GM19238 (cell line): ENCODE data around the gene PRKRIP1.
"Not testable (repeated sequence)": the region's sequence is repeated elsewhere in the genome, so short reads cannot be mapped to it uniquely, and the experiment has no call there.

Source experiments
- DNase-seq: peaks from one replicate; pipeline ENCODE4 v3.0.0; 2011; ENCODE audit warnings: low spot score; ENCODE audit not compliant: insufficient read length

The PRKRIP1 gene

DNA sequence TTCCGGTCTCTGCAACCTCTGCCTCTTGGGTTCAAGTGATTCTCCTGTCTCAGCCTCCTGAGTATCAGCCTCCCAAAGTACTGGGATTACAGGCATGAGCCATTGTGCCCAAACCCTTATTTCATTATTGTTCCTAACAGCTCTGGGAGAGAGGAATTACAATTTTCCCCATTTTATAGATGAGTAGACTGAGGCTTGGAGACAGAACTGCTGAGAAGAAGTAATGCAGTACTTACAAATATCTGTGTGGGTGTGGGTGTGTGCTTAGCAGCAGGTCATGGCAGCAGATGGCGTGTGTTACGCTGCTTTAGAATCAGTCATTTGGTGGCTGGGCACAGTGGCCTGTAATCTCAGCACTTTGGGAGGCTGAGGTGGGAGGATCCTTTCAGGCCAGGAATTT, 7.4 kb downstream of the PRKRIP1 start:
- DNase-seq: no peak

DNA sequence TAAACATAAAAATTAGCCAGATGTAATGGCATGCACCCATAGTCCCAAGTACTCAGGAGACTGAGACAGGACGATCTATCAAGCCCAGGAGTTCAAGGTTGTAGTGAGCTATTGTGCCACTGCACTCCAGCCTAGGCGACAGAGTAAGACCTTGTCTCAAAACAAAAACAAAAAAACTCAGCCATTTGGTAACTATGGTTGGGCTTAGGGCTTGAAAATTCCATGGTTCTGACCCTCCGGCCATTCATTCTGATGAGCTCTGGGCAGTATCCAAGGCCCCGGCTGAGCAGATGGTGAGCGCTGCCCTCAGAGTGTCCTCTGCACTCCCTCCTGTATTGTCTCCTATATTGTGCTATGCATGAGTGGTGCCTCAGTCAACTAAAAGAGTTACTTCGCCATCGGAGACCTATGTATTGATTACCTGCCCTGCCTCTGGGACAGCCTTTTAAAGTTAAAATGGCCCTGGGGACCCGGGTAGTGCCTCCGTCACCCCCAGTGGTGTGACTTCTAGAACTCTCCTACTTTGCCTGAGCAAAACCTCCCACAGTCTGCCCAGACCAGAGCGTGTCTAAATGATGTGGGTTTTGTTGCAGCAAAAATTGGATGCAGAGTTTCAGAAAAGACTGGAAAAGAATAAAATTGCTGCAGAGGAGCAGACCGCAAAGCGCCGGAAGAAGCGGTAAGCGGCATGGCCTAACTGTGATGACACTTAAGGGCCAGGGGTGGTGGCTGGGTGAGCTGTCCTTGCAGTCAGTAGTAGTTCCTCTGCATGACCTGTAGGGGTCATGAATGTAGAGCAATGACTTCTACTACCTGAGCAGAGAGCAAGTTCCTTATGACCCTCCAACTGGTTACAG, 8.1 kb downstream of the PRKRIP1 start:
- DNase-seq: peak; percentile 67

DNA sequence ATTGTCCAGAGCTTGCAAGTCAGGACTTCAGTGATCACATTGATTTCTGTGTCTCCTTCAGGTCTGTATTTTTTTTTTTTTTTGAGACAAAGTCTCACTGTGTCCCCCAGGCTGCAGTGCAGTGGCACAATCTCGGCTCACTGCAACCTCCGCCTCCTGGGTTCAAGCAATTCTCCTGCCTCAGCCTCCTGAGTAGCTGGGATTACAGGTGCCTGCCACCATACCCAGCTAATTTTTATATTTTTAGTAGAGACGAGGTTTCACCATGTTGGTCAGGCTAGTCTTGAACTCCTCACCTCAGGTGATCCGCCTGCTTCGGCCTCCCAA, 8.7 kb downstream of the PRKRIP1 start:
- DNase-seq: not testable (repeated sequence)

DNA sequence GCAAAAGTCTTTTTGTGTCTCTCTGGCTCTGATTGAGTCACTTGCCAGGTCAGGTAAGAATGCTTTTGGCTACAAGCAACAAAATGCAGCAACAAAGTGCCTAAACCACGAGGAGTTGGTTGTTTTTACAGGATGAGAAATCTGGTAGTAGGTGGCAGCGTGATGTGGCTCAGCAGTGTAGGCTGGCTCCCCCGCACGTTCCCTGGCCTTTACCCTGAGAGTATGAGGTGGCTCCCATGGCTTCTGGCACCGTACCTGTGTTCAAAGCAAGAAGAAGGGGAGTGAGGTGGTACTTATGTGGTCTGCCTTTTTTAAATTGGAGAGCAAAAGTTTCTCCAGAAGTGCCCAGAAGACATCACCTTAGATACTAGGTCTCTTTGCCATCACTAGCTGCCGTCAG, 11.7 kb downstream of the PRKRIP1 start:
- no peak for DNase-seq

DNA sequence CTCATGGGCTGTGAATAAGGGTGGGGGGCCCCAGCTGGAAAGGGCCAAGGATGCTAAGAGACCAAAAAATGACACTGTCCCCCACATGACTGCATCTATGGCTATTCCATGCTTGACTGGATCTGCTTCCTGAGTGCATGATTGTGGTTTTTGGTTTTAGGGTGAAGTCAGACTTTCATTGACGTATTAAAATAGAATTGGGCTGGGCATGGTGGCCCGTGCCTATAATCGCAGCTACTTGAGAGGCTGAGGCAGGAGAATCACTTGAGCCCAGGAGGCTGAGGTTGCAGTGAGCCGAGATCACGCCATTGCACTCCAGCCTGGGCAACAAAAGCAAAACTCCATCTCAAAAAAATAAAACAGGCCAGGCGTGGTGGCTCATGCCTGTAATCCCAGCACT, 12.4 kb downstream of the PRKRIP1 start:
- DNase-seq: not testable (repeated sequence)

DNA sequence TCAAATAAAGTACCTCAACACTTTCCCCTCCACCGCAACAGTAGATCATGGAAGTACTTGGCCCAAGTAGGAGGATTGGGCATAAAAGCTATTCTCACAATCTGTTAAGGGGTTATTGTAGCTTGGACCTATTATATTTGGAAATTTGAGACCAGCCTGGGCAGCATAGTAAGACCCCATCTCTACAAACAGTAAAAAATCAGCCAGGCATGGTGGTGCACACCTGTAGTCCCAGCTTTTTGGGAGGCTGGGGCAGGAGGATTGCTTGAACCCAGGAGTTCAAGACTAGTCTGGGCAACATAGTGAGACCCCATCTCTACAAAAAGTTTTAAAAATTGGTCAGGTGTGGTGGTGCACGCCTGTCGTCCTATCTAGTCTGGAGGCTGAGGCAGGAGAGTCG, 13.2 kb downstream of the PRKRIP1 start:
- no peak for DNase-seq

DNA sequence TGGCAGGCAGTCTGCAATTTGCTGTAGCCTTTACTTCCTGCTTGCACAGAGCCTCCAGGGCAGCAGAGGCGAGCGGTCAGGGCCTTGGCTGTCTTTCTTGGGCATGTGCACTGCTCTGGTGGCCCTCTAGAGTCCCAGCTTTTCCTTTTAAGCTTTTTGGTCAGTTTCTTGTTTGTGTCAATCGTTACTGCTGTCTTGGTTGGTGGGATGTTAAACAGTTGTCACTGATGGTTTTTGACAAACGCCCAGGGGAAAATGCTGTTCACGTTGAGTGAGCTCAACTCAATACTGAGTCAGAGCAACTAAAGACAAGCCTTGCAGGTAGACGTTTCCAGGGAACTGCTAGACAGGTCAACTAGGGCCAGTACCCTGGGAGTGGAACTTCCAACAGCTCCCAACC, 14.0 kb downstream of the PRKRIP1 start:
- no peak for DNase-seq

DNA sequence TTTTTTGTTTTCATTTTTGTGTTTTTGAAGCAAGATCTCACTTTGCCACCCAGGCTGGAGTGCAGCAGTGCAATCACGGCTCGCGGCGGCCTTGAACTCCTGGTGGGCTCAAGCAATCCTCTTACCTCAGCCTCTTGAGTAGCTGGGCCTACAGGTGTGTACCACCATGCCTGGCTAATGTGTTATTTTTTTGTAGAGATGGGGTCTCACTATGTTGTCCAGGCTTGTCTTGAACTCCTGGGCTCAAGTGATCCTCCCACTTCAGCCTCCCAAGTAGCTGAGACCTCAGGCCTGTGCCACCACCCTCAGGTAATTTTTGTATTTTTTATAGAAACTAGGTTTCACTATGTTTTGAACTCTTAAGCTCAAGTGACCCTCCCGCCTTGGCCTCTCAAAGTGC, 14.8 kb downstream of the PRKRIP1 start:
- DNase-seq: no peak

DNA sequence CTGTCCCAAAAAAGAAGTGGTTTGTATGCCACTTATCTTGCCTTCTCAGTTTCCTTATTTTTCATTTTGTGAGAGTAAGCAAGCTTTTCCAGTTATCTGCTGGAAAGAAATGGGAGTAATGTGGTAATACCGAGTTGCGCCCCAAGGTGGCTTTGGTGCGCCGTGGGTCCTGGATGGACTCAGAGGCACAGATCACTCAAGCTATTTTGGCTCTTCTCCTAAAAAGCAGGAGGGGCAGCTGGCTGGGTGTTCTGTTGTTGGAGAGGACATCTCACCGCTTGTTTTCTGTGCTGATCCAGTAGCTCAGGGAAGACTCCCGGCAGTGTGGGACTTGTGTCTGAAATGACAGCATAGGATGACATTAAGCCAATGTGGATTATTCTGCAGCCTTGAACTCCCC, 16.4 kb downstream of the PRKRIP1 start:
- no peak for DNase-seq

DNA sequence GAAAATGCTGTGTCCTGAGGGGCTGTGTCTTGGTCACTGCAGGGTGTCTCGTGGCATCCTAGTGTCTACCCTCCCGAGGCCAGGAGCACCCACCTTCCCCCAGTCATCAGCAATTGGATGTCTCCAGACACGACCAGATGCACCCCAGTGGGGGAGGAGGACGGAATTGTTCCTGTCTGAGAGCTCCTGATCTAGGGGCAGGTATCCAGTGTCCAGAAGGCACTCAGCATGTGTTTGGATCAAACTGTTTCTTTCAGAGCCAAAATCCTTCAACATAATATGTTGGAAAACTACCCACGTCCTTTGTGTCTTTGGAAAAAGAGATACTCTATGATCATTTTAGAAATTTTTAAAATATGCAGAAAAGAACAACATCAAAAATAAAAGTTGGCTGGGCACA, 16.9 kb downstream of the PRKRIP1 start:
- no peak for DNase-seq

DNA sequence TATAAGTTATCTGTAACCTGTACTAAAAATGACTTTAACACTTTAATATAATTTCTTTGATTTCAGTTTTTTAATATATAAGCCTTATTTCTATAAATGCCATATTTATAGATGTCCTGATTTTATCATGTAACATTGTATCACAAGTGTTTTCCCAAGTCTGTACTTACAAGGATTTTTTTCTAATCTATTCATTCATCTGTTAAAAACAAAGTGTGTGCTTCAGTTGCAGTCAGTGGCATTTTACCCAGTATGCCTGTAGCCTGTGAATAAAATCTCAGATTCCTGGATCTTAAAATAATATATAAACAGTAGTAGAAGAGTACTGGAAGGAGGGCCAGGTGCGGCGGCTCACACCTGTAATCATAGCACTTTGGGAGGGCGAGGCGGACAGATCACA, 17.4 kb downstream of the PRKRIP1 start:
- DNase-seq: no peak

DNA sequence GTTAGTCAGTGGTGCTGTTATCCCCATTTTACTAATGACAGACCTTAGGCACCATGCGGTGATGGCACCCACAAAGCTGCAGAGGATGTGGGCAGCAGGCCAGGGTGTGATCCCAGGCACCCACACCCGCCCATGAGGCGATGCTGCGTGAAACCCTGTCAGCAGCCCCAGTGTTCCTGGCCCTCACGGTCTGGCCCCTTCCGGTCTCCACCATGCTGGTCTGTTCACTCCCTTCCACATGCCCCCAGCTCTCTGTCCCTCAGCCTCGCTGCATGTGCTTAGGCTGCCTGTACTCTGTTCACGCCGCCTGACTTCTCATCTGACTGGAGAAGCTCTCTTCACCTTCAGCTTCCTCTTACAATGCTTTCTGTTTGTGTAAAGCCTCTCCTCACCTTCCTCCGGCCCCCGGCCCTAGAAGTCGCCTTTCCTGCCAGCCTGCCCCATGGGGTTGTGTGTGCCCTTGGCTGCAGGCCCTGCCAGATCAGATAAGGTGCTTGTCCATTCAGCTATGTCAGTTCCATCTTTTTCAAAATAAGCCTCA, 19.6 kb downstream of the PRKRIP1 start:
- peak; percentile 37 for DNase-seq

DNA sequence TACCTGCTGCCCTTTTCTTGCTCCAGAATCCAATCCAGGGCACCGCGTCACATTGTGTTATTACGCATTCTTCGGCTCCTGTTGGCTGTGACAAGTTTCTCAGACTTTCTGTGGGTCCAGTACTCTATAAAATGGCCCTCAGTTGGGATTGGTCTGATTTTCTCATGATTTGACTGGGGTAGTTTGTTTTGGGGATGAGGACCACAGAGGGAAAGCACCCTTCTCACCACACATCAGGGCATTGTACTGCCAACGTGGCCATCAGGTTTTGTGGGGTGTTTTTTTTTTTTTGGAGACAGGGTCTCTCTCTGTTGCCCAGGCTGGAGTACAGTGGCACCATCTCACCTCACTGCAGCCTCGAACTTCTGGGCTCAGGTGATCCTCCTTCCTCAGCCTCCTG, 20.2 kb downstream of the PRKRIP1 start:
- no peak for DNase-seq

DNA sequence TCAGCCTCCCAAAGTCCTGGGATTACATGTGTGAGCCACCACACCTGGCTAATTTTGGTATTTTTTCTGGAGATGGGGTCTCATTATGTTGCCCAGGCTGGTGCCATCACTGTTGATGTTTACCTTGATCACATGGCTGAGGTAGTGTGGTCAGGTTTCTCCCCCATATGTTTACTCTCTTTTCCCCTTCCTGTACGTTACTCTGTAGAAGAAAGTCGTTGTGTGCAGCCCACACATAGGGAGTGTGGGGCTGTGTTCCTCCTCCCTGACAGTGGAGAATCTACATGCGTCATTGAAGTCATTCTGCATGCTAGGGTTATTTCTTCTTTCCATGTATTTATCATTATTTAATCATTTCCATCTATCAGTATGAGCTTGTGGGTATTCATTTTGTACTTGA, 20.9 kb downstream of the PRKRIP1 start:
- no peak for DNase-seq

DNA sequence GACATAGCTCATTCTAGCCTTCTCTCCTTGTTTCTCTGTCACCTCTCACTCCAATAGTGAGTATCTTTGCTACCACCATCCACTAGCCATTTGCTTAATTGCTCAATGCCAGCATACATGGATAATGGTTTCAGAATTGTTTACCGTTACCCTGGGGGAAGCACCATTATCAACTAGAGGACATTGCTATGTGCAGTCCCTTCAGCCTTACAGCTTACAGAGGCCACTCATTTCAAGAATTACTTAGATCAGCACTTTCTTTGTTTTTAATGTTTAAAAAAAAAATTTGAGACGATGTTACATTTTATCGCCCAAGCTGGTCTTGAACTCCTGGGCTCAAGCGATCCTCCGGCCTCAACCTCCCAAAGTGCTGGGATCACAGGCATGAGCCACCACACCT, 22.4 kb downstream of the PRKRIP1 start:
- DNase-seq: no peak

DNA sequence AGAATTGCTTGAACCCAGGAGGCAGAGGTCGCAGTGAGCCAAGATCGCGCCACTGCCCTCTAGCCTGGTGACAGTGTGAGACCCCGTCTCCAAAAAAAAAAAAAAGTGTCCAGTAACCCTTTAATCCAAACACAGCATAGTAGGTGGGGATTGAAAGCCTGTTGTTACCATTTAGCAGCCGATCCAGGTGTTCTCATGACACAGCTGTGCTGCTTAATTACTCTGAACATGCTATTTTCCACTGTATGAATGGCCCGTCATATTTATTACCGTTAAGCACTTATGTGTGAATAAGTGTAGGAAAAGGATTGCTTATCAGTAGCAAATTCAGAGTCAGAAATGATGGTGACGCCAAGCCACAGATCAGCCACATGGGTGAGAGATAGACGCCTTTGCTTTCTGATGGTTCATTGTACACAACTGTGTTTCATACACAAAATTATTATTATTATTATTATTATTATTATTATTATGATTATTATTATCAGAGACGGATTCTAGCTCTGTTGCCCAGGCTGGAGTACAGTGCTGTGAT, 25.6 kb downstream of the PRKRIP1 start:
- DNase-seq: no peak

DNA sequence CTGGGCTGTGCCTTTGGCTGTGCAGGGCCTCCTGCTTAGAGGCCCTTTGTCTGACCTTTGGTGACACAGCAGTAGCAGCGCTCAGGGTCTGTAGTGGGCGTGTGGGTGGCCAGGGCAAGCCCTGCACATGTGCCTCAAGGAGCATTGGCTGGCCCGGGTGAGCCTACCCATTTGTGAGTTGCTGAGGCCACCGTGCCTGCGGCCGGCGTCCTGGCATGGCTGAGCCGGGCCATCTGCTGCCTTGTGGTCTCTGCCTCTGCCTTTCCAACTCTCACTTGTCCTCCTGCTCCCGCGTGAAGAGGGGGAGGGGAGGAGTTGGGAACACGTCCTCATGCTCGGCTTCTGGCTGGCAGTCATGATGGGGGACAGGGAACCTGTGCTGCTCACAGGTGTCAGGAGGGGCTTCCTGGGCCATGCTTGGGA, 28.0 kb downstream of the PRKRIP1 start:
- no peak for DNase-seq

DNA sequence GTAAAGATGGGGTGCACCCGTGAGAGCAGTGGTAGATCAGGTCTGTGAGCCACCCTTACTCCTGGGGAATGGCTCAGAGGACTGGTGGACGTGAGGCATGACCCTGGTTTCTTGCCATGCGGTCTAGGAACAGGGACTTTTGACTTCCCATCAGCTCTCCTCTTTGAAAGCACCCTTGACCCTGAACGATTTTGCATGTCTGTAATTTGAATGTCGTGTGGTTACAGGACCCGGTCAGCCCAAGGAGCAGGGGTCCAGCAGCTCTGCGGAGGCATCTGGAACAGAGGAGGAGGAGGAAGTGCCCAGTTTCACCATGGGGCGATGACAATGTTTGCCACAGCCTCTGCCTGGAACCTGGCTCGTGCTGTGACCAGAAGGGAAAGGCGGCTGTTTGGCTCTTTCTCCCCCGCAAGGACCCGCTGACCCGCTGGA, 28.6 kb downstream of the PRKRIP1 start:
- no peak for DNase-seq

DNA sequence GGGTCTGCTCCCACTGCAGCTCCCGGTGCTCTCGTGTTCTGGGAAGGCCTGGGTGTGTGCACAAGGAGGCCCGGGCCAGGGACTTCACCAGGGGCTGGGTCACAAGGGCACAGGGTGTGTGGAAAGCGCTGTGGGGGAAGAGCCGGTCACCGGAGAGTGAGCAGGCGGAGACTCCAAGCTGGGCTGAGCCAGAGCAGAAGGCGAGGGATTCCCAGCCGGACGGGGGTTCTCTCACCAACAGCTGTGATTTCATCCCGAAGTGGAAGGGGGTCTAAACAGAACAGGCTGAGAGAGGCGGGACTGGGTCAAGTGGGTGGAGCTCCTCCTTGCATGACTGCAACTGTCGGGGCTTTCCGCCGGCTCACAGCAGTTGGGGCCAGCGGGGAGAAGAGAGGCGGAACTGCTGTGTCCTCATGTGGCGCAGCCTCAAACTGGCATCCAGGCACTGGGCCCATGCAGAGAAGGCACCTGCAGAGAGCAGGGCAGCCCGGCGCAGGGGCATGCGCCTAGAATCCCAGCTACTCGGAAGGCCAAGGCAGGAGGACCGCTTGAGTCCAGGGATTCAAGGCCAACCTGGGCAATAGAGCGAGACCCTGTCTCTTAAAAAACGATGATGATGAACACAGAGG, 29.6 kb downstream of the PRKRIP1 start:
- DNase-seq: peak; percentile 75

DNA sequence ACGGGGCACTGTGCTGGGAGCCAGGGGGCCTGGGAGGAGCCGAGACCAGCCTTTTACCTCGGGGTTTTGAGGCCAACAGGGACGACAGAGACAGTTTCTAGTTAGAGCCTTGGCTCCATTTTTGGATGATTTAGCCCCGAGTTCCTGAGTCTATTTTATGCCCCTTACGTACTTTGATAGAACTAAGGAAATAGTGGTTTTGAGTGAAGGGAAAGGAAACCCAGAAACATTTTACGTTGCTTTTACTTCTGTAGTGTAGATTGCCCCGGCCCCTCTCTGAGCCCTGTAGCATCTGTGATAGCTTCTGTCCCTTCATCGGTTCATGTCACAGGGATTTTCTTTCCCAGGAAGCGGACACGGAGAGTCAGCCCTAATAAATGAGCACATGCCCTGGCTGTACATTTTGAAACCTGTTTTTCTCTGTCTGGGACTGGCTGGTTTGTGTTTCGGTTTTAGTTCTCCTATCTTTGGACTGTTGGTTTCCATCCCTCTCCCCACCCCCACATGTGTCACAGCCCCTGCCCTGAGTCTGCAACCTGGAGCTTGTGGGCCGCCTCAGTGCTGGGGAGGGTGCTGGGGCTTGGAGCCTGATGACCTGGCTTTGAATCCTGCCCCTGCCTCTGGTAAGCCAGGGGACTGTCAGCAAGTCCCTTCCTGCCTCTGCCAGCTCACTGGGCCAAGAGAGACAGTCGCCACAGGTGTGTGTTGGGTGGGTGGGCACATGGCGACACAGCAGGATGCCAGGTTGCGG, 30.3 kb downstream of the PRKRIP1 start:
- peak; percentile 82 for DNase-seq

DNA sequence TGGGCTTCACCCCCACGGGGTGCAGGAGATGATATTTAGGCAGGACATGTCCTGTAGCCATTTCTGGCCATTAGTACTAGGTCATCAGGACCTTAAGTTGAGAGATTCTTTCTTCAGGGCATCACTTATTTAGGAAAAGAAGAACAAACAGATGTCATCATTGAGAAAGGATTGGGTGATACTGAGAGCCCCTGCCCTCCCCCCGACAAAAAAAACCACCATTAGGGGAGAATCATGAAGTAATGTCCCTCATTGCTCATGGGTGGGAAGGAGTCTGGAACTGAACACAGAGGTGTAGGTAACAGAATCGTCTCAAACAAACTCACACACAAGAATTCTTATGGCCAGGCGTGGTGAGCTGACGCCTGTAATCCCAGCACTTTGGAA, 30.8 kb downstream of the PRKRIP1 start:
- no peak for DNase-seq
